NOMO-1 (cell line): ENCODE data around the gene C16orf74.

Experiments
- DNase-seq, 2 experiments: peaks; one replicate each; lab custom pipeline; 2025; ENCODE audit not compliant: unreplicated experiment in 2 of 2; lab: John Stamatoyannopoulos, UW

The C16orf74 gene

GRCh38 chr16:85698935-85699558 is 51.8 kb downstream of the C16orf74 start:
- DNase-seq = no peak

- no peak for DNase-seq
These were observed 52.4 kb downstream of the C16orf74 start for GRCh38 chr16:85698459-85698891.

- no peak for DNase-seq
These were observed 53.5 kb downstream of the C16orf74 start for GRCh38 chr16:85697431-85697830.

- no peak for DNase-seq
These were observed 54.1 kb downstream of the C16orf74 start for GRCh38 chr16:85696781-85697180.

- no peak for DNase-seq
These were observed 55.4 kb downstream of the C16orf74 start for GRCh38 chr16:85695196-85696128.

GRCh38 chr16:85690469-85691064 is 60.3 kb downstream of the C16orf74 start:
- DNase-seq = no peak

GRCh38 chr16:85689950-85690320 is 61.0 kb downstream of the C16orf74 start:
- no peak for DNase-seq

- no peak for DNase-seq
These were observed 61.5 kb downstream of the C16orf74 start for GRCh38 chr16:85689285-85689949.

GRCh38 chr16:85688586-85689284 is 62.2 kb downstream of the C16orf74 start, which contains the start of gene GINS2:
TSS of gene GINS2 (minus strand) at chr16:85688954. CDS start at chr16:85688898, 56 bp downstream.
- DNase-seq = peak; percentile 88 to 96

GRCh38 chr16:85687651-85688471 is 63.0 kb downstream of the C16orf74 start:
- no peak for DNase-seq

GRCh38 chr16:85686912-85687591 is 63.8 kb downstream of the C16orf74 start:
- DNase-seq = no peak

GRCh38 chr16:85685251-85685650 is 65.6 kb downstream of the C16orf74 start:
- DNase-seq = no peak

- DNase-seq = no peak
These were observed 67.5 kb downstream of the C16orf74 start for GRCh38 chr16:85683363-85683762.

GRCh38 chr16:85682516-85682915 is 68.4 kb downstream of the C16orf74 start:
- no peak for DNase-seq

- no peak for DNase-seq
These were observed 69.6 kb downstream of the C16orf74 start for GRCh38 chr16:85681255-85681654.

- DNase-seq = no peak
These were observed 70.4 kb downstream of the C16orf74 start for GRCh38 chr16:85680352-85680944.

GRCh38 chr16:85679870-85680269 is 71.0 kb downstream of the C16orf74 start:
- DNase-seq = no peak

GRCh38 chr16:85678821-85679220 is 72.1 kb downstream of the C16orf74 start:
- no peak for DNase-seq

GRCh38 chr16:85678016-85678415 is 72.9 kb downstream of the C16orf74 start:
- no peak for DNase-seq
